Mesenchymal stem cell (in vitro differentiated cells and primary cell): ENCODE data around the gene EMP1.

ENCODE experiments used
- DNase-seq: peaks from one replicate; pipeline ENCODE4 v3.0.0-alpha.2; 2013
- H2AFZ ChIP-seq: one replicate; pipeline ENCODE4 v1.6.1; 2013; ENCODE audit warnings: low read depth, mild to moderate bottlenecking, control low read depth, inconsistent platforms, low read length, moderate library complexity
- H2AK5ac ChIP-seq: 2 replicates; pipeline ENCODE4 v1.6.1; 2013; ENCODE audit warnings: low read length, moderate library complexity, mild to moderate bottlenecking, inconsistent platforms; ENCODE audit not compliant: severe bottlenecking
- H2BK120ac ChIP-seq: one replicate; pipeline ENCODE4 v1.6.1; 2013; ENCODE audit warnings: low read depth, mild to moderate bottlenecking, inconsistent platforms, low read length, moderate library complexity
- H2BK12ac ChIP-seq, 2 experiments: one replicate each; pipeline ENCODE4 v1.6.1; 2013; ENCODE audit warnings: inconsistent platforms in 2 of 2, low read length in 2 of 2, mild to moderate bottlenecking in 2 of 2, moderate library complexity in 2 of 2, control low read depth in 1 of 2
- H2BK15ac ChIP-seq: one replicate; pipeline ENCODE4 v1.6.1; 2013; ENCODE audit warnings: mild to moderate bottlenecking, low read depth, inconsistent platforms; ENCODE audit not compliant: poor library complexity, severe bottlenecking
- H2BK5ac ChIP-seq: 2 replicates; pipeline ENCODE4 v1.6.1; 2013; ENCODE audit warnings: low read depth, mild to moderate bottlenecking, low read length, control low read depth, inconsistent platforms; ENCODE audit not compliant: poor library complexity, severe bottlenecking
- H3K14ac ChIP-seq, 2 experiments: one replicate each; pipeline ENCODE4 v1.6.1; 2013; ENCODE audit warnings: inconsistent platforms in 2 of 2, low read length in 2 of 2, control low read depth in 1 of 2, mild to moderate bottlenecking in 1 of 2, moderate library complexity in 1 of 2
- H3K18ac ChIP-seq, 2 experiments: one replicate each; pipeline ENCODE4 v1.6.1; 2013; ENCODE audit warnings: inconsistent platforms in 2 of 2, low read length in 2 of 2, control low read depth in 1 of 2, low read depth in 1 of 2, mild to moderate bottlenecking in 1 of 2
- H3K23ac ChIP-seq, 2 experiments: one replicate each; pipeline ENCODE4 v1.6.1; 2013; ENCODE audit warnings: inconsistent platforms in 2 of 2, low read length in 2 of 2, mild to moderate bottlenecking in 2 of 2, moderate library complexity in 2 of 2, control low read depth in 1 of 2
- H3K27ac ChIP-seq: 2 replicates; pipeline ENCODE4 v1.5.1; 2013; ENCODE audit warnings: mild to moderate bottlenecking, moderate library complexity, low read length, control low read depth, inconsistent platforms; ENCODE audit not compliant: poor library complexity, severe bottlenecking
- H3K27me3 ChIP-seq, 2 experiments: 2 replicates each; pipeline versions ENCODE4 v1.6.1 to v1.7.0; 2013; ENCODE audit warnings: low read length in 2 of 2, mild to moderate bottlenecking in 2 of 2, moderate library complexity in 2 of 2, control low read depth in 1 of 2, inconsistent platforms in 1 of 2; ENCODE audit not compliant: control insufficient read depth in 1 of 2, insufficient read depth in 1 of 2
- H3K36me3 ChIP-seq, 2 experiments: 2 replicates each; pipeline versions ENCODE4 v1.6.1 to v1.7.0; 2013; ENCODE audit warnings: low read length in 2 of 2, control low read depth in 1 of 2, inconsistent platforms in 1 of 2, low read depth in 1 of 2, mild to moderate bottlenecking in 1 of 2; ENCODE audit not compliant: insufficient read depth in 2 of 2, control insufficient read depth in 1 of 2
- H3K4ac ChIP-seq, 2 experiments: one replicate each; pipeline ENCODE4 v1.6.1; 2013; ENCODE audit warnings: inconsistent platforms in 2 of 2, low read length in 2 of 2, mild to moderate bottlenecking in 2 of 2, moderate library complexity in 2 of 2, control low read depth in 1 of 2, low read depth in 1 of 2
- H3K4me1 ChIP-seq: 2 replicates; pipeline ENCODE4 v1.6.1; 2013; ENCODE audit warnings: low read depth, low read length, control low read depth; ENCODE audit not compliant: control insufficient read depth, insufficient read depth
- H3K4me2 ChIP-seq: 2 replicates; pipeline ENCODE4 v1.6.1; 2013; ENCODE audit warnings: low read length, mild to moderate bottlenecking, inconsistent platforms; ENCODE audit not compliant: poor library complexity, severe bottlenecking
- H3K4me3 ChIP-seq, 2 experiments: 2 replicates each; pipeline versions ENCODE4 v1.5.1 to v1.7.0; 2013; ENCODE audit warnings: low read length in 2 of 2, mild to moderate bottlenecking in 2 of 2, control low read depth in 1 of 2, low read depth in 1 of 2; ENCODE audit not compliant: insufficient read depth in 1 of 2
- H3K79me1 ChIP-seq: replicated peaks from 2 replicates; pipeline ENCODE4 v1.6.1; 2013; ENCODE audit warnings: mild to moderate bottlenecking, control low read depth, low read length, inconsistent platforms; ENCODE audit not compliant: poor library complexity, severe bottlenecking
- H3K9ac ChIP-seq: 2 replicates; pipeline ENCODE4 v1.7.0; 2013; ENCODE audit warnings: mild to moderate bottlenecking, low read length, moderate library complexity
- H3K9me3 ChIP-seq: 2 replicates; pipeline ENCODE4 v1.7.0; 2013; ENCODE audit warnings: mild to moderate bottlenecking, low read length; ENCODE audit not compliant: control insufficient read depth
- H4K8ac ChIP-seq: one replicate; pipeline ENCODE4 v1.6.1; 2013; ENCODE audit warnings: inconsistent platforms, mild to moderate bottlenecking, low read length, moderate library complexity
- H4K91ac ChIP-seq: one replicate; pipeline ENCODE4 v1.6.1; 2013; ENCODE audit warnings: mild to moderate bottlenecking, low read length, inconsistent platforms
- WGBS: methylation state at CpG from one replicate; pipeline ENCODE4 v1.1.7; 2013; ENCODE audit warnings: mixed read lengths; 5-methylcytosine and 5-hydroxymethylcytosine counted together

The EMP1 gene

GRCh38 chr12:13200841-13201240 lies 4.3 kb downstream of the EMP1 start:
- Histone ChIP-seq H3K4me3 (peak overlapping the region in 1 of 2 experiments; percentile 92), H2BK5ac (no peak overlapping the region), H3K79me1 (peaks cover 10% of the 10 kb centered on the region), H3K27me3 (no peaks in the 10 kb centered on the region), H3K36me3 (peaks cover 0 to 70% of the 10 kb centered on the region in 2 experiments), H2BK120ac (no peak overlapping the region), H4K8ac (no peak overlapping the region), H2BK15ac (peak overlapping the region; percentile 26), H2AK5ac (peak overlapping the region; percentile 35), H3K27ac (no peak overlapping the region), H2BK12ac (no peak overlapping the region), H2AFZ (no peak overlapping the region), H3K23ac (no peak overlapping the region), H3K9ac (peak overlapping the region; percentile 99), H3K4me1 (peaks cover 18% of the 10 kb centered on the region), H3K9me3 (no peaks in the 10 kb centered on the region), H3K14ac (no peak overlapping the region), H3K4me2 (no peak overlapping the region), H4K91ac (peak overlapping the region; percentile 31), H3K18ac (peak overlapping the region in 1 of 2 experiments; percentile 33), H3K4ac (no peak overlapping the region)
- peak; percentile 24 for DNase-seq
- WGBS: 96% methylated on average over 8 of the region's 8 CpGs

- 78% methylated on average over 16 of the region's 16 CpGs for WGBS
- no peak overlapping the region for H3K4me2 ChIP-seq
Measured at GRCh38 chr12:13203034-13203922, 6.8 kb downstream of the EMP1 start.

DNA sequence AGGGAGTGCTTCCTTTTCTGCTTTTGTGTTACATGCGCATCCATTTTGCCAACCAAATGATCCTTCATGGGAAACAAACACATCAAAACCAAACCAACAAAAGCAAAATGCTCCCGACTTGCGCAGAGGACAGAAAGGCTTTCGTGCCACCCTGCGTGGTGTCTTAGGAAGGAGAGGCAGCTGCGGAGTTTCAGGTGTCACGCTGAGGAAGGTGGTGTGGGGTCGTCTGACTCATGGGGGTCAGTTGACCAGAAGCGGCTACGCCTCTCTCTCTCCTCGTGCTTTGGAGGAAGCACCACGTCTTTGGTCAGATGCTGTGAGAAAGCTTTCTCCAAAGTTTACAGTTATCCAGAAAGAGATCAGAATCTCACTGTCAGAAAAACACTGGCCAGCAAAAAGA lies 7.9 kb downstream of the EMP1 start:
- H3K4me1 ChIP-seq: peaks cover 9% of the 10 kb centered on the region
- 28% methylated on average over 12 of the region's 12 CpGs for WGBS
- peak overlapping the region; percentile 71 for H2BK120ac ChIP-seq
- H3K79me1 ChIP-seq: peaks cover 13% of the 10 kb centered on the region
- no peak overlapping the region for H2BK15ac ChIP-seq
- DNase-seq: peak; percentile 92
- H3K9me3 ChIP-seq: no peaks in the 10 kb centered on the region
- peak overlapping the region; percentile 24 for H3K4me2 ChIP-seq
- H3K27me3 ChIP-seq: no peaks in the 10 kb centered on the region
- H2BK5ac ChIP-seq: no peak overlapping the region
- H3K4ac ChIP-seq: peak overlapping the region; percentile 8 to 61
- no peak overlapping the region for H3K14ac ChIP-seq
- peaks cover 0 to 86% of the 10 kb centered on the region in 2 experiments for H3K36me3 ChIP-seq
- H3K9ac ChIP-seq: peak overlapping the region; percentile 99
- H3K18ac ChIP-seq: peak overlapping the region; percentile 72 to 81
- peak overlapping the region; percentile 76 for H4K8ac ChIP-seq
- H2BK12ac ChIP-seq: peak overlapping the region; percentile 44 to 79
- no peak overlapping the region for H3K23ac ChIP-seq
- H3K4me3 ChIP-seq: peak overlapping the region in 1 of 2 experiments; percentile 92
- no peak overlapping the region for H2AK5ac ChIP-seq
- H3K27ac ChIP-seq: no peak overlapping the region
- H2AFZ ChIP-seq: peak overlapping the region; percentile 10
- H4K91ac ChIP-seq: peak overlapping the region; percentile 91

More at GRCh38 chr12:13203034-13203922, 6.8 kb downstream of the EMP1 start:
- Histone ChIP-seq H2AFZ (no peak overlapping the region), H2BK5ac (no peak overlapping the region), H3K14ac (no peak overlapping the region), H3K9ac (peak overlapping the region; percentile 99), H3K9me3 (no peaks in the 10 kb centered on the region), H4K91ac (peak overlapping the region; percentile 70), H3K79me1 (peaks cover 12% of the 10 kb centered on the region), H3K23ac (no peak overlapping the region), H3K4me3 (peak overlapping the region in 1 of 2 experiments; percentile 92), H2BK15ac (peak overlapping the region; percentile 60), H2BK12ac (peak overlapping the region; percentile 59), H3K27ac (no peak overlapping the region), H2BK120ac (peak overlapping the region; percentile 80), H3K27me3 (no peaks in the 10 kb centered on the region), H3K18ac (peak overlapping the region; percentile 63 to 66), H3K36me3 (peaks cover 0 to 79% of the 10 kb centered on the region in 2 experiments), H2AK5ac (peak overlapping the region; percentile 44), H4K8ac (peak overlapping the region; percentile 45), H3K4me1 (peaks cover 10% of the 10 kb centered on the region), H3K4ac (peak overlapping the region in 1 of 2 experiments; percentile 77)
- peak; percentile 40 for DNase-seq
